HL-60/S4 treated with phorbol 12-myristate 13-acetate at 8.2 ng/mL for 4 days and 3 days (cell line): ENCODE results near the gene TSSC4.

Experiments
- in situ Hi-C: fragments of 300-500 bp; cut with MboI; formaldehyde crosslinking; loops from 2 replicates; pipeline ENCODE4 v1.15.0; 2022; ENCODE audit warnings: low sequenced_read_pairs

The TSSC4 gene

GRCh38 chr11:2385156-2386151, 15.1 kb upstream of the TSSC4 start:
- in situ Hi-C loops, result no loop called here

- in situ Hi-C loops, result no loop called here
These were observed 14.0 kb upstream of the TSSC4 start for GRCh38 chr11:2386591-2386990.

GRCh38 chr11:2387266-2387987, 13.1 kb upstream of the TSSC4 start:
- in situ Hi-C loops, result no loop called here

GRCh38 chr11:2388431-2389376, 11.8 kb upstream of the TSSC4 start:
- in situ Hi-C loops, result no loop called here

GRCh38 chr11:2389377-2390026, 11.0 kb upstream of the TSSC4 start:
- in situ Hi-C loops, result no loop called here

GRCh38 chr11:2390091-2390724, 10.3 kb upstream of the TSSC4 start:
- in situ Hi-C loops, result no loop called here

GRCh38 chr11:2390725-2391151, 9.8 kb upstream of the TSSC4 start:
- in situ Hi-C loops, result no loop called here

- in situ Hi-C loops, result no loop called here
These were observed 9.2 kb upstream of the TSSC4 start for GRCh38 chr11:2391181-2391975.

- in situ Hi-C loops, result no loop called here
These were observed 8.2 kb upstream of the TSSC4 start for GRCh38 chr11:2392241-2392959.

- in situ Hi-C loops, result no loop called here
These were observed 7.3 kb upstream of the TSSC4 start for GRCh38 chr11:2393111-2393868.

GRCh38 chr11:2393941-2394817, 6.4 kb upstream of the TSSC4 start:
- in situ Hi-C loops, result no loop called here

GRCh38 chr11:2394818-2395105, 5.8 kb upstream of the TSSC4 start:
- in situ Hi-C loops, result no loop called here

GRCh38 chr11:2395211-2395730, 5.3 kb upstream of the TSSC4 start:
- in situ Hi-C loops, result no loop called here

- in situ Hi-C loops, result no loop called here
These were observed 4.7 kb upstream of the TSSC4 start for GRCh38 chr11:2395856-2396255.

- in situ Hi-C loops, result no loop called here
These were observed 4.1 kb upstream of the TSSC4 start for GRCh38 chr11:2396471-2396870.

- in situ Hi-C loops, result no loop called here
These were observed 3.5 kb upstream of the TSSC4 start for GRCh38 chr11:2397005-2397404.
